ENCODE results near the gene RNF19B.
A peak's percentile ranks its signal among the peaks of the same experiment; 100 is the strongest.
"Not testable (repeated sequence)": the region's sequence is repeated elsewhere in the genome, so short reads cannot be mapped to it uniquely, and the experiment has no call there.

RNF19B gene

DNA sequence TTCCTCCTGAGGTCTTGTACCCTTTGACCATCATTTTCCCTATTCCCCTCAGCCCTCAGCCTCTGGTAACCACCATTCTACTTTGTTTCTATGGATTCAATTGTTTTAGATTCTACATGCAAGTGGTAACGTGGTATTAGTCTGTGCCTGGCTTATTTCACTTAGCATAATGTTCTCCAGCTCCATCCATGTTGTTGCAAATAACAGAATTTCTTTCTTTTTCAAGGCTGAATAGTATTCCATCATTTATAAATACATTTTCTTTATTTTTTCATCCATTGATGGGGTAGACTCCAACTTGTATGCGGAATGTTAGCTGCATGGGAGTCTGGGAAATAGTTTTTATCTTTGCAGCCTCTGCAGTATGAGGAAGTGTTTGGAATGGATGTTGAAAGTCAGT, 37.2 kb downstream of the RNF19B start:
- DNase-seq = no peak

DNA sequence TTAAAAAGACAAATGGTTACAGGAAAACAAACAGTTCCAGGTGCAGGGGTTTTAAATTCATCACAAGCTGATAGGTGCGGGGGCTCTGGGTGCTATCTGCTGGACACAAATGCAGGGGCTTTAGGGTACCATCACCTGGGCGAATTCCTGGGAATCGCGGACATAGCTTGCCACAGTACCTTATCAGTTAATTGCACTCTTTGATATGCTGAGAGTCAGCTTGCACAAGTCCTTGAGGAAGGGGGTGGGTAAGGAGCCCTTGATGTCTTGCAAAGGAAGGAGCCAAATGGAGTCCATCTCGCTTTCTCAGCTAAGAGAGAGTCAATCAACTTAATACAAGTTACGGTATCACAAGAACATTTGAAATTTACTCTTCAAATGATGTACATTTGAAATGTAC, 38.0 kb downstream of the RNF19B start:
- peak; percentile 32 for DNase-seq

DNA sequence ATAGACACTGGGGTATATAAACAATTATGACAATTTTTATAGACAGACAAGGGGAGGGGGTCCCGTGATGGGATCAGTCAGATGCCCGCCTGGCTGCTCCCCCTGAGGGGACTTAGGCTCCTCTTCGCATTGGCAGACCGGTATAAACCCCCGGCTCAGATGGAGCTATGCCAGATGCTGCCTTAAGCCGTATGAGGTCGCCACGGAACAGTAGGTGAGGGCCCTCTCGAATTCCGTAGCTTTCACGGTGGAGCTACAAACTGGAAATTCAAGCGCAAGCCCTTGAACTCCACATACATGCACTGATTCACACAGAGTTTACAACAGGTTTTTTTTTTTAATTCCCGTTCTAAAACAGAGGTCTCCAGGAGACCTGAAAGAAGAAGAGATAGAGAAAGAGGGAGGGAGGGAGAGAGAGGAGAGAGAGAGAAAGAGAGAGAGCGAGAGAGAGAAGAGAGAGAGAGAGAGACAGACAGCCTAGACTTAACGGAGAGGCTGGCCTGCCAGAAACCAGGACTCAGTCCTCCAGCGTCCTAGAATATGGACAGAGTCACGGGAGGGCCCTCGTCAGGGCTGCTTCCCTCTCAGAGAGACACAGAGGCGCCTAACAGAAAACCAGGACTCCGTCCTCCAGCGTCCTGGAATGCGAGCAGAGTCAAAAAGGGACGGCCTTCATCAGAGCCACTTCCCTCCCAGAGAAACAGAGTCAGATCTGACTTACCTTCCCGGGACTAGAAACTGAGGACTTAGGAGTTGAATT, 39.0 kb downstream of the RNF19B start:
- peak; percentile 55 for DNase-seq

DNA sequence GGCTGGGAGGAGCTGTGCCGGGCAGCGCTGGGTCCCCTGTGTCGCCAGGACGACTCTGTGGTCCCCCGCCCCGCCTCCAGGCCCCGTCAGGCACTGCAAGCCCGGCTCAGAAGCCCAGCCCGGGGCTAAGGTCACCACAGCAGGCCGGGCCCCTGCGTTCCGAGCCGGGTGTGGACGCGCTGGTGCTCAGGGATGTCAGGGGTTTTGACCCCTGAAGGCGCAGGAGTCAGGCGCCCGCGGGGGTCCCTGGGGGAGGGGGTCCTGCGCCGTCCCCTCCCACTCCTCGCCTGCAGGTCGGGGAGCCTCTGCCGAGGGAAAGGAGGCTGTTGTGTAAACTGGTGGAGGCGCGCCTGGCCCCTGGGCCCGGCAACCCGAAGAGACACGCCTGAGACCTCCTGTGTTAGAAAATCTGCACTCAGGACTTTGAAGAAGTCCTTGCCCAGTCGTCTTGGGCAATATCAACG, 39.7 kb downstream of the RNF19B start:
- no peak for DNase-seq

DNA sequence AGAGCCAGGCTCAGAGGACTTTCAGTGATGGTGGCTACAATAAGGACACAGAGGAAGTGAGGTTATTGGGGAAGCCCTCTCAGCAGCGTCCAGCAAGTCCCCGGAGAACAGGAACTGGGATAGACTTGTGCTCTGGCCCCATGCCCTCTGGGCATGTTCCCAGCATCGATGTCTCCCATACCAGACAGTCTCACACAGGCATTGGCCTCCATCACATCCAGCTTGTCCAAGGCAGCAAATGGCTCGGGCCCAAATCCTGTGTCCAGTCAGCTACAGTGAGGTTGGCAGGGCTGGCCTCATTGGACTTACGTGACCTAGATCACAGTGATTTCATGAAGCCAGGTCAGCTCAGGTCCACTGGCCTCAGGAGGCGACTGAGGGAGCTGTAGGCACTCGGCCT, 43.8 kb downstream of the RNF19B start:
- DNase-seq = no peak

DNA sequence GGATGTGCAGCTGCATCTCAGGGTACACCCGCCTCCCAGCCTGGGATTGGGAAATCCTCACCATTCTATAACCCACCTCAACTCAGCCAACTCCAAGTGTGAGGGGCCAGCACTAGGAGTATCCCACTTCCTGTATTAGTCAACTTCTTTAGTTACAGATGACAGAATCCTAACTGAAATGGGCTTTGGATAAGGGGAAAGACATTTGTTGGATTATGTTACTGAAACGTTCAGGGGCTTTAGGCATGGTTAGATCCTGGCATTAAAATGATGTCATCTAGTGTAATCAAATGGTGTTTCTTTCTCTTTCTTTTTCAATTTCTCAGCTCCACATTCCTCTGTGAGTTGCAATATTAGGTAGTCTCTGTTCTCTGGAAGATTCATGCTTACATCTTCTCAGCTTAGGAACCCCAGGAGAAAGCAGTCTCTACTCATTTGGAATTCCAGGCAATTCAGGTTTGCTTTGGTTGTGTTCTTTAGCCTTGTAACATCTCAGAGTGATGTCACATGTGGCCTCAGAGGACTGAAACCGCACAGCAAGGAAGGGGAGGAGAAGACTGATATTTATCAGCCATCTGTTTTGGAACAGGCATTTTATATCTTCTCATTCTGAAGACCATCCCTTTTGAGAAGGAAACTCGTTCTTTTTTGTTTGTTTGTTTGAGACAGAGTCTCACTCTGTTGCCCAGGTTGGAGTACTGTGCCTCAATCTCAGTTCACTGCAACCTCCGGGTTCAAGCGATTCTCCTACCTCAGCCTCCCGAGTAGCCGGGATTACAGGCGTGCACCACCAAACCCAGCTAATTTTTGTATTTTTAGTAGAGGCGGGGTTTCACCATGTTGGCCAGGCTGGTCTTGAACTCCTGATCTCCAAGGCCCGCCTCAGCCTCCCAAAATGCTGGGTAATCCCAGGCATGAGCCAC, 44.5 kb downstream of the RNF19B start:
- peak; percentile 56 for DNase-seq

DNA sequence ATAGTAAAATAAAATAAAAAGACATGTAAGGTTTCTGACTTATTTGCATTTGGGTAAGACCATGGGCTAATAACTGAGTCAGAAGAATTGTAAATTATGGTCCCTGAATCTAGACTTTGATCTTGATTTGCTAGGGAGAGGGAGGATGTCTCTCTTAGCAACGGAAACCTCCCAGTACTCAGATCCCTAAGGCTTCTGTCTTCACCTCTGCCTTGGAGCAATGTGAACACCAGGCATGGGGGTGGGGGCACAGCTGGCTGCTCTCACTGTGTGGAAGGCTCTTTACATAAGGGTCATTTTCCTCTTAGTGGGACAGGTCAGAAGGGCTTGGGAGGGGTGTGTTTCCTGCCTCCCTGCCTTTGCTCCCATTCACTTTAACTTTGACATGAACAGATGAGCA, 46.4 kb downstream of the RNF19B start:
- DNase-seq = no peak

DNA sequence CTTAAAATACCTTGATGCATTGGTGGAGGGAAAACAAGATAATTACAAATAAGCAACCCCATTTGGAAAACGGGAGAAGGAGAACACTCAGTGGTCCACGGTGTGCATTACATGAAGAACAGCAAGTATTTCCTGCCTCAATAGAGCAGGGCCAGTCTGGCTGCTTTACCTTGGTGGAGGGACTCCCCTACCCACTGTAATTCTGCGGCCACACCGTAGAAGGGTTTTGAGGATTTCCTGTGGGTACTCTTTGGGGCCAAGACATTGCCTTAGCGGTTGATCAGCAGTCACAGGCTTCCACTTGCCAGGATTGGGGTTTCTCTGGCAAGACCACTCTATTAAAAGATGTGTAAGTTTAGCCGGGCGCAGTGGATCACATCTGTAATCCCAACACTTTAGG, 47.1 kb downstream of the RNF19B start:
- no peak for DNase-seq

DNA sequence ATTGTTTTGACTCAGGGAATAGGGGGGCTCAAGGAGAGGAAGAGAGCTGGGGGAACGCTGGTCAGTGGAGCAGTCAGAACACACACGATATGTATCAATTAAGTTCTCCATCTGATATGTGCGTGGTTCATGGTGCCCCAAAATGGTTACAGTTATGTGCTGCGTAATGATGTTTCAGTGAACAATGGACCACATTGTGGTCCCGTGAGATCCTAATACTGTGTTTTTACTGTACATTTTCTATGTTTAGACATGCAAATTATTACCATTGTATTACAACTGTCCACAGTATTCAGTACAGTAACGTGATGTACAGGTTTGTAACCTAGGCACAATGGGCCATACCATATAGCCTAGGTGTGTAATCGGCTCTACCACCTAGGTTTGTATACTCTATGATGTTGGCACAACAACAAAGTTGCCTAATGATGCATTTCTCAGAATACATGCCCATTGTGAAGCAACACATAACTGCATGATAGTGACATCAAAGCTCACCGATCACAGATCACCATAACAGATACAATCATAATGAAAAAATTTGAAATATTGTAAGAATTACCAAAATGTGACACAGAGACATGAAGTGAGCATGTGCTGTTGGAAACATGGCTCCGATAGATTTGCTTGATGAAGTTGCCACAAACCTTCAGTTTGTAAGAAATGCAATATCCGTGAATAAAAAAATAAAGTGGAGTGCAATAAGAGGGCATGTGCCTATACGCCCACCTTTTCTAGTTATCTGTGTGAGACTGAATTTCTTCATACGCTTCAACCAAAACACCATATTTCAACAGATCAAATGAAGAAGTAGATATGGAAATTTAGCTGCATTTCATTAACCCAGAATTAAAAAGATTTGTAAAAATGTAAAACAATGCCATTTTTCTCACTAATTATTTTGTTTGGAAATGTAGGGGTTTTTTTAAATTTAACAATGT, 48.6 kb downstream of the RNF19B start:
- no peak for DNase-seq

DNA sequence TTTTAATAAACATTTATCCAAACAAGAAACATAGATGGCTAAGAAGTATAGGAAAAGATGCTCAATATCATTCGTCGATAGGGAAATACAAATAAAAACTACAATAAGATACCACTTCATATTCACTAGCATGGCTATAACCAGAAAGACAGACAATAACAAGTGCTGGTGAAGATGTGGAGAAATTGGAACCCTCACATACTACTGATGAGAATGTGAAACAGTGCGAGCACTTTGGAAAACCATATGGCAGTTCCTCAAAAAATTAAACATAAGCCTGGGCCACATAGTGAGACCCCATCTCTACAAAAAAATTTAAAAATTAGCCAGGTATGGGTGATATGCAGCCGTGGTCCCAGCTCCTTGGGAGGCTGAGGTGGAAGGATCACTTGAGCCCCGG, 54.3 kb downstream of the RNF19B start:
- no peak for DNase-seq

DNA sequence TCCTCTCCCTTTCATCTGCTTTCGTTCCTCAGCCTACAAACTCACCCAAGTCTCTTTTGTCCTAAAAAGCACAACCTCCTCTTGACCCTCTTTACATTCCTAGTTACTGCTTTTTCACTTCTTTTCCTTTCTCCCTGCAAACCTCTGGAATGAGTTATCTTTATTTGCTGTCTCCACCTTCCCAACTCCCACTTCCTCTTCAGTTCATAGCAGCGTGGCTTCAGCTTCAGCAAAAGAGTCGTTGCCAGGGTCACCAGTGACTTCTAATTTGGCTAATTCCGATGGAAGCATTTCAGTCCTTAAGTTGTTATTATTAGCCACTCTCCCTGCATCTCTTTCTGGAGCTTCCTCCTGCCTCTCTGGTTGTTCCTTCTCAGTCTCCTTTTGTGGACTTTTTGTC, 57.2 kb downstream of the RNF19B start:
- DNase-seq = no peak

DNA sequence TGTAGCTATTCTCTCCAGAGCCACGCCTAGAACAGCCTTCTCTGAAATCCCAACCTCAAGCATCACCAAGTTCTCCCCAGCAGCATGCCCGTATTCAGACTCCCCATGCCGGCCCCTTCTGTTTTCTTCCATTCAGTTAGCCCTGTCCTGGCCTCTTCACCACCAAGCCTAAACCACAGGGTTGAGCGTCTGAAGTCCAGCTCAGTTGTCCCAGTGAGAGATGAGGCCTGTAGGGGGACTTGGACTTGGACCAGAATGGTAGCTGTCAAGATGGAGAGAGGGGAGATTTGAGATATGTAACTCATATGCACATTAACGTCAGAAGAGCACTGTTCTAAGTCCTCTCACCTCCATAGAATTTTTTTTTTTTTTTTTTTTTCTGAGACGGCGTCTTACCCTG, 58.0 kb downstream of the RNF19B start:
- no peak for DNase-seq

DNA sequence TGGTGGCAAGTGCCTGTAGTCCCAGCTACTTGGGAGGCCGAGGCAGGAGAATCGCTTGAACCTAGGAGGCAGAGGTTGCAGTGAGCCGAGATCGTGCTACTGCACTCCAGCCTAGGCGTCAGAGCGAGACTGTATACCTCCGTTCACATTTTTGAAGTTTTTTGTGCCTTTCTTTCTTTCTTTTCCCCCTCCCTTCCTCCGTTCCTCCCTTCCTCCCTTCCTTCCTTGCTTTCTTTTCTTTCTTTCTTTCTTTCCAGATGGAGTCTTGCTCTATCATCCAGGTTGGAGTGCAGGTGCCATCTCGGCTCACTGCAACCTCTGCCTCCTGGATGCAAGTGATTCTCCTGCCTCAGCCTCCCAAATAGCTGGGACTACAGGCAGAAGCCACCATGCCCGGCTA, 59.0 kb downstream of the RNF19B start:
- not testable (repeated sequence) for DNase-seq

DNA sequence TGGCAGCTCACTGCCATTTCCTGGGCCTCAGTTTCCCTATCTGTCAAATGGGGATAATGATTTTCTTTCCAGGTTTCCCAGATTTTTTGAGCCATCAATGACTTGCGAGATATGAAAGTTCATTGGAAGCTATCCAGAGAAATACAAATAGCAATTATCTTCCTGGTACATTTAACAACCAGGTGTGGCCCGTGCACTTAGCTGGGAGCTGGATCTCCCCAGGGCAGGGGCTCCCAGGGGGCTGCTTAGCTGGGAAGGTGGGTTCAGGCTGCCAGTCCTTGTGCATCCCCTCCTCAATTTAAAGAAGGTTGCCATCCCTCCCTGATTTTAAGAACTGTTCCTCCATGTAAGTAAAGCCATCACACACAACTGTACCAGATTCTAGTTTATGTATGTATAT, 59.8 kb downstream of the RNF19B start:
- DNase-seq = no peak

DNA sequence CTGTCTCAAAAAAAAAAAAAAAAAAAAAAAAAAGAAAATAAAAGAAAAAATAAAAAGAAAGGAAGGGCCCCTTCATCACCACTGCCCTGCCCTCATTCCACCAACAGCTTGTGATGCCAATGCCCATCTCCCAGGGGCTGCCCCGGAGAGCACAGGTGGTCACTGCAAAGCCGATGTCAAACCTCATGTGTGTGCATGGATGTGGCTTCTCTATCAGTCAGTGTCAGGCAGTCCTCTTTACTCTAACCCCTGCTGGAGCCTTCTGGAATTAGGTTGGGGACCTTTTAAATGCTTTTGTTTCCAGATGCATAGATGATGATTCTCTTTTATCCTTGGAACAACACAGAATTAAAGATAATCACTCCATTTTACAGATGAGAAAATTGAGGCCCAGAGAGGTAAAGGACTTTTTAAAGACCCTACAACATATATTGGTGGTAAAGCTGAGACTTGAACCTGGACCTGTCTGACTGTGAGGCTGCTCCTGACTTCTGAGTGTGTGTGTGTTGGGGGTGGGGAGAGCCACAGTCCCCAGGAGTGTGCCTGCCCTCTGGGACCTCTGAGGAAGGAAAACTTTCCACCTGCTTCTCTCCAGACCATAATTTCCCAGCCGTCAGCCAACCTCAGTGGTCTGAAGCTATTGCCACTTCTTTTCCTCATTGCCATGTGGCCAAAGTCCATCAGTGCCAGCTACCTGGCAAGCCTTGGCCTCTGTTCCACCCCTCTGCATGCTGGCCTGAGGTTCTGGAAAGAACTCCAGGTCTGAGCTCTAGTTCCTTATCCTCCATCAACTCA, 60.4 kb downstream of the RNF19B start:
- no peak for DNase-seq

DNA sequence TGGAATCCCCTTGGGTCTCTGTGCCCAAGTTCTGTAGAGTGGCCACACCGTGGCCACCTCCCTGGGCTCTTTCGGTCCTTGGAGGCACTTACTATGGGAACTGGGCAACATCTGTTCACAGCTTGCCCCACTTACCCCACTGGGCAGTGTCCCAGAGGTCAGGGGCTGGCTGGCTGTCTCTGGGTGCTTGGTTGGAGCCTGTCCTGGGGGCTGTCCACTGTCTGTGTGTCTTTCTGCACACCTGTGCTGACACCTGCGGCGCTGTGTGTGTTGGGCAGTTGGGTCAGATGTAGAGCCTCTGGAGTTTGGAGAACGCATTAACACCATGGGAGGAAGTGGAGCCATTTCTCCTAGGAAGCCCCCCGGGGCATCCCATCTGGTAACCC, 62.1 kb downstream of the RNF19B start:
- no peak for DNase-seq

DNA sequence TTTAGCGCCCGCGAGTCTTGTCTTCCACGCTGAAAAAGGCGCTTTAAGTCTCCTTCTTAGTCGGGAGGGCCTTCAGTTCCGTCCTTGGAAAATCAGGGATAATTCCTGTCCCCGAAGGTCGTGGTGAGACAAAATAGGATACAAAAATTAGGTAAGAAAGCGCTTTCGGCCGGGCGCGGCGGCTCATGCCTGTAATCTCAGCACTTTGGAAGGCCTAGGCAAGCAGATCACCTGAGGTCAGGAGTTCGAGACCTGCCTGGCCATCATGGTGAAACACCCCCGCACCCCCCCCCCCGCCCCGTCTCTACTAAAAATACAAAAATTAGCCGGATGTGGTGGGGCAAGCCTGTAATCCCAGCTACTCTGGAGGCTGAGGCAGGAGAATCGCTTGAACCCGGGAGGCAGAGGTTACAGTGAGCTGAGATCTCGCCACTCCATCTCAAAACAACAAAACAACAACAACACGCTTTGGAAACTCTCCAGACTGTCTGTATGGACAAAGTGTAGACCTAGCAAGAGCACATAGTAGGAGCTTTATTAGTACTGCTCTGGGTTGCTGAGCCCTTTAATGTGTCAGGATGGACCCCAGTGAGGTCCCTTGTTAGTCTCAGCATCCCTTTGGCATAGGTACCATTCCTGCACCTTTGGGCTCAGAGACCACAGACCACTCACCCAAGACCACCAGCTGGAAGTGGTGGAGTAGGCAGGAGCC, 62.6 kb downstream of the RNF19B start:
- no peak for DNase-seq

DNA sequence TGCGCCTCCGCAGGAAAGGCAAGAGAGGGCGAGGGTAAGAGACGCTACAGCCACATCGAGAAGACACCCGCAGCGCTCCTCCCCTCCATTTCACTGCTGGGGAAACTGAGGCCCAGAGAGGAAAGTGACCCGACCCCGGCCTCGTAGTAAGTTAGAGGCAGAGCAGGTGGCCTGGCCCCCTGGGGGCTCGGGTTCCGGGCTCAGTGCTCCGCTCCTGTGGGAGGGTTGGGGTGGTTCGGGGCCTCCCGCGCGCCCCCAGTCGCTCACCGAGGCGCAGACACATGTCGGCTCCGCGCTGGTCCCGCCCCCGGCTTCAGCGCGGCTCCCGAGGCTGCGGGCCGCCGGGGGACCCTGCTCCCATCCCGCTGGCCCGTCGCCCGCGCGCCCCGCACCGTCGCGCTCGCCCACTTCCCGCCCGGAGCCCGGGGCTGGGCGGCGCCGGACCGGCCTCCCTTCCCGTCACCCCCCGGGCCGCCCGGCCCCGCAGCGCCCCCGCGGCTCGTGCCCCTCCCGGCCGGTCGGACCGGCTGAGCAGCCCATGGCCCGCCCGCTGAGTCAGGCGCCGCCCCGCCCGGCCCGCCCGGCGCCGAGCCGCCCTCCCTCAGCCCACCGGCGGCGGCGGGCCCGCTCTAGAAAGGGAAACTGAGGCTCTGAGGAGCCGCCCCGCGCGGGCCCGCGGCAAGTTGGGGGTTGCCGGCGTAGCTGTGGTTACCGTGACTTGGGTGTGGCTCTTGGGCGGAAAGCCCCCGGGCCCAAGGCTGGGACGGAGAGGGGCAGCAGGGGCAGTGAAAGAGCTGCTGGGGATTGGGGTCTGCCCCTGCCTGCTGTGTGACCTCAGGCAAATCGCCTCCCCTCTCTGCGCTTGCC, 63.4 kb downstream of the RNF19B start, which contains the start of gene TMEM54:
Gene TMEM54, minus strand, starts transcription at position 434 of the 867 bp plus-strand sequence. Its CDS starts 151 bp downstream, at position 283.
- DNase-seq = no peak

DNA sequence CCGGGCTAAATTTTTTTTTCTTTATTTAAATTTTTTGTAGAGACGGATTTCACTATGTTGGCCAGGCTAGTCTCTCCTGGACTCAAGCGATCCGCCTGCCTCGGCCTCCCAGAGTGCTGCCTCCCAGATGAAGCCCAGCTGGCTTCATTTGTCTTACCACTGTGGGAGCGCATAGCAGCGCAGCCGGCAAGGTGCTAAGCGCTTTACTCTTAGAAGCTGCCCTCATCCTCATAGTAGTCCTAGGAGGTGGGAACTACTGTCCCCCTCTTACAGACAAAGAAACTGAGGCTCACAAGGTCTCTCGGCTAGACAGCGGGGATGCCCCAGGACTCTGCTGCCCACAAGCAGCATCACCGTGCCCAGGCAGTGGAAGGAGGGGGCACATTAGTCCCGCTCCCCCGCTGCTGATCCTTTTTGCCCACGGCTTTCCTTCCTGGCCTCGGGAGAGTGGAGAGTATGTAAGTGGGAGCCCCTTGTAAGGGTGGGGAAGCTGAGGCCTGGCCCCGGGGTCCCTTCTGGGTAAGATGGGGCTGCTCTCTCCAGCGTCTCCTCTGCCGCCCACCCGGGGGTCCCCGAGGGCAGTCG, 64.1 kb downstream of the RNF19B start:
- DNase-seq = no peak

All from hematopoietic multipotent progenitor cell treated with erythropoietin and hydrocortisone succinate and interleukin-3 and kit ligand, for 6 days (in vitro differentiated cells).